H1 (cell line): ENCODE results near the gene ATP5MC2. TPM values are rescaled to one million over a fixed set of nuclear protein-coding genes. Genes with fewer than 3 reads are reported as not detected.

Source experiments
- ATF2 ChIP-seq: IDR thresholded peaks from 2 replicates; pipeline ENCODE4 v1.6.1; 2012; ENCODE audit warnings: low read length, inconsistent platforms
- CEBPB ChIP-seq: IDR thresholded peaks from 2 replicates; pipeline ENCODE4 v1.6.1; 2012; ENCODE audit warnings: low read depth, low read length
- EGR1 ChIP-seq: IDR thresholded peaks from 2 replicates; pipeline ENCODE4 v1.6.1; 2011; ENCODE audit warnings: low read depth, low read length, borderline replicate concordance
- HDAC2 ChIP-seq, 2 experiments: fragments of 300-600 bp in 1 of 2; sonication (generic) in 1 of 2; IDR thresholded peaks; 2 replicates each; pipeline ENCODE4 v1.6.1; 2011 to 2012; ENCODE audit warnings: low read depth in 2 of 2, low read length in 2 of 2, mild to moderate bottlenecking in 2 of 2, moderate library complexity in 2 of 2, borderline replicate concordance in 1 of 2, inconsistent platforms in 1 of 2
- PHF8 ChIP-seq: fragments of 200-600 bp; sonication (generic); conservative IDR thresholded peaks from 2 replicates; pipeline ENCODE4 v1.7.1; 2012; ENCODE audit warnings: low read depth, mild to moderate bottlenecking, inconsistent platforms, low read length, moderate library complexity
- TAF7 ChIP-seq: optimal IDR thresholded peaks from 2 replicates; pipeline ENCODE3; 2011; ENCODE audit warnings: low read depth, mild to moderate bottlenecking, inconsistent platforms, low read length, moderate library complexity, borderline replicate concordance
- polyA plus RNA-seq, 7 experiments: library from polyadenylated mRNA; depleted of rRNA in 3 of 7; stranded (reverse) in 5 of 7; unstranded in 2 of 7; fragments of >200 nt in 5 of 7; fragments of 200-250 nt in 2 of 7; gene quantifications; 1 replicate in 5 of 7; 2 replicates in 1 of 7; 4 replicates in 1 of 7; pipeline versions ENCODE4 v1.2.1 to v1.2.3, GENCODE V29; 2011 to 2013; ENCODE audit warnings: missing spikeins in 2 of 7, mixed read lengths in 2 of 7
- total RNA-seq: library from RNA; stranded (reverse); fragmentation: NEBNext Ultra II Directional; extraction: Animal tissue kit (Norgen Biotek cat#: 25700); gene quantifications from 2 replicates; pipeline ENCODE4 v1.2.1, GENCODE V29; 2021
- TF ChIP-seq, protein P1 (sequence below): fragments of 300-600 bp; sonication (generic); IDR thresholded peaks from 2 replicates; pipeline ENCODE4 v1.7.1; 2012; ENCODE audit warnings: low read length, moderate library complexity, mild to moderate bottlenecking, inconsistent platforms; ENCODE audit not compliant: insufficient replicate concordance

ATP5MC2 gene
- total and polyA plus RNA-seq, 2 of the 8 experiments (the other 6 are each of a cell fraction or from before 2014, with no cell fraction given) = 408 to 952 TPM

DNA sequence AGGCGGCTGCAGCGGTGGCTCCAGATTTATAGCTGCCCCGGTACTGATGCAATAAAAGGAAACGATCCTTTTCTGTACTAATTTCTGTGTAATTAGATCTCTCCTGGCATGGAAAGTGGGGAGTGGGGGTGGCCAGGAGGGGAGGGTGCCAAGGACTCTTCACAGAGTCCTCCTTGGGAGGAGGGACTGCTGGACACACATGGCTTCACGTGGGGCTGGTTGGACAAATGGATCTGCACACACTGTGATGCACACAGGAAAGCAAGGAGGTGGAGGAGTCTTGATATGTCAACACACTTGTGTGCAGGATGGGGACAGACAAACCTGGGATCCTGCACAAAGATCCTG, 23.8 kb upstream of the ATP5MC2 start (continued):
- TF ChIP-seq, protein P1, sequence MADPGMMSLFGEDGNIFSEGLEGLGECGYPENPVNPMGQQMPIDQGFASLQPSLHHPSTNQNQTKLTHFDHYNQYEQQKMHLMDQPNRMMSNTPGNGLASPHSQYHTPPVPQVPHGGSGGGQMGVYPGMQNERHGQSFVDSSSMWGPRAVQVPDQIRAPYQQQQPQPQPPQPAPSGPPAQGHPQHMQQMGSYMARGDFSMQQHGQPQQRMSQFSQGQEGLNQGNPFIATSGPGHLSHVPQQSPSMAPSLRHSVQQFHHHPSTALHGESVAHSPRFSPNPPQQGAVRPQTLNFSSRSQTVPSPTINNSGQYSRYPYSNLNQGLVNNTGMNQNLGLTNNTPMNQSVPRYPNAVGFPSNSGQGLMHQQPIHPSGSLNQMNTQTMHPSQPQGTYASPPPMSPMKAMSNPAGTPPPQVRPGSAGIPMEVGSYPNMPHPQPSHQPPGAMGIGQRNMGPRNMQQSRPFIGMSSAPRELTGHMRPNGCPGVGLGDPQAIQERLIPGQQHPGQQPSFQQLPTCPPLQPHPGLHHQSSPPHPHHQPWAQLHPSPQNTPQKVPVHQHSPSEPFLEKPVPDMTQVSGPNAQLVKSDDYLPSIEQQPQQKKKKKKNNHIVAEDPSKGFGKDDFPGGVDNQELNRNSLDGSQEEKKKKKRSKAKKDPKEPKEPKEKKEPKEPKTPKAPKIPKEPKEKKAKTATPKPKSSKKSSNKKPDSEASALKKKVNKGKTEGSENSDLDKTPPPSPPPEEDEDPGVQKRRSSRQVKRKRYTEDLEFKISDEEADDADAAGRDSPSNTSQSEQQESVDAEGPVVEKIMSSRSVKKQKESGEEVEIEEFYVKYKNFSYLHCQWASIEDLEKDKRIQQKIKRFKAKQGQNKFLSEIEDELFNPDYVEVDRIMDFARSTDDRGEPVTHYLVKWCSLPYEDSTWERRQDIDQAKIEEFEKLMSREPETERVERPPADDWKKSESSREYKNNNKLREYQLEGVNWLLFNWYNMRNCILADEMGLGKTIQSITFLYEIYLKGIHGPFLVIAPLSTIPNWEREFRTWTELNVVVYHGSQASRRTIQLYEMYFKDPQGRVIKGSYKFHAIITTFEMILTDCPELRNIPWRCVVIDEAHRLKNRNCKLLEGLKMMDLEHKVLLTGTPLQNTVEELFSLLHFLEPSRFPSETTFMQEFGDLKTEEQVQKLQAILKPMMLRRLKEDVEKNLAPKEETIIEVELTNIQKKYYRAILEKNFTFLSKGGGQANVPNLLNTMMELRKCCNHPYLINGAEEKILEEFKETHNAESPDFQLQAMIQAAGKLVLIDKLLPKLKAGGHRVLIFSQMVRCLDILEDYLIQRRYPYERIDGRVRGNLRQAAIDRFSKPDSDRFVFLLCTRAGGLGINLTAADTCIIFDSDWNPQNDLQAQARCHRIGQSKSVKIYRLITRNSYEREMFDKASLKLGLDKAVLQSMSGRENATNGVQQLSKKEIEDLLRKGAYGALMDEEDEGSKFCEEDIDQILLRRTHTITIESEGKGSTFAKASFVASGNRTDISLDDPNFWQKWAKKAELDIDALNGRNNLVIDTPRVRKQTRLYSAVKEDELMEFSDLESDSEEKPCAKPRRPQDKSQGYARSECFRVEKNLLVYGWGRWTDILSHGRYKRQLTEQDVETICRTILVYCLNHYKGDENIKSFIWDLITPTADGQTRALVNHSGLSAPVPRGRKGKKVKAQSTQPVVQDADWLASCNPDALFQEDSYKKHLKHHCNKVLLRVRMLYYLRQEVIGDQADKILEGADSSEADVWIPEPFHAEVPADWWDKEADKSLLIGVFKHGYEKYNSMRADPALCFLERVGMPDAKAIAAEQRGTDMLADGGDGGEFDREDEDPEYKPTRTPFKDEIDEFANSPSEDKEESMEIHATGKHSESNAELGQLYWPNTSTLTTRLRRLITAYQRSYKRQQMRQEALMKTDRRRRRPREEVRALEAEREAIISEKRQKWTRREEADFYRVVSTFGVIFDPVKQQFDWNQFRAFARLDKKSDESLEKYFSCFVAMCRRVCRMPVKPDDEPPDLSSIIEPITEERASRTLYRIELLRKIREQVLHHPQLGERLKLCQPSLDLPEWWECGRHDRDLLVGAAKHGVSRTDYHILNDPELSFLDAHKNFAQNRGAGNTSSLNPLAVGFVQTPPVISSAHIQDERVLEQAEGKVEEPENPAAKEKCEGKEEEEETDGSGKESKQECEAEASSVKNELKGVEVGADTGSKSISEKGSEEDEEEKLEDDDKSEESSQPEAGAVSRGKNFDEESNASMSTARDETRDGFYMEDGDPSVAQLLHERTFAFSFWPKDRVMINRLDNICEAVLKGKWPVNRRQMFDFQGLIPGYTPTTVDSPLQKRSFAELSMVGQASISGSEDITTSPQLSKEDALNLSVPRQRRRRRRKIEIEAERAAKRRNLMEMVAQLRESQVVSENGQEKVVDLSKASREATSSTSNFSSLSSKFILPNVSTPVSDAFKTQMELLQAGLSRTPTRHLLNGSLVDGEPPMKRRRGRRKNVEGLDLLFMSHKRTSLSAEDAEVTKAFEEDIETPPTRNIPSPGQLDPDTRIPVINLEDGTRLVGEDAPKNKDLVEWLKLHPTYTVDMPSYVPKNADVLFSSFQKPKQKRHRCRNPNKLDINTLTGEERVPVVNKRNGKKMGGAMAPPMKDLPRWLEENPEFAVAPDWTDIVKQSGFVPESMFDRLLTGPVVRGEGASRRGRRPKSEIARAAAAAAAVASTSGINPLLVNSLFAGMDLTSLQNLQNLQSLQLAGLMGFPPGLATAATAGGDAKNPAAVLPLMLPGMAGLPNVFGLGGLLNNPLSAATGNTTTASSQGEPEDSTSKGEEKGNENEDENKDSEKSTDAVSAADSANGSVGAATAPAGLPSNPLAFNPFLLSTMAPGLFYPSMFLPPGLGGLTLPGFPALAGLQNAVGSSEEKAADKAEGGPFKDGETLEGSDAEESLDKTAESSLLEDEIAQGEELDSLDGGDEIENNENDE = no peak
- TF ChIP-seq TAF7 = no peak
- TF ChIP-seq ATF2 = no peak
- TF ChIP-seq EGR1 = no peak
- no peak for TF ChIP-seq PHF8
- TF ChIP-seq CEBPB = no peak
- TF ChIP-seq HDAC2 (IDR thresholded peaks at IDR 0.05; ENCODE audit: borderline replicate concordance in 1 of 2, low read depth in 2 of 2, low read length in 2 of 2) = no peak
